Ascending aorta (tissue), 2 donors: Measurements from ENCODE around the gene ADAM33. TPM values are rescaled to one million over a fixed set of nuclear protein-coding genes. Genes with fewer than 3 reads are reported as not detected.

Experiments used
- DNase-seq, 2 donors: peaks; one replicate each; pipeline ENCODE4 v3.0.0-alpha.2; 2019; ENCODE audit warnings: low spot score in 2 of 2
- H3K27ac ChIP-seq, 2 donors: fragments of 200-600 bp; sonication (generic); one replicate each; pipeline ENCODE4 v1.5.1; 2016 to 2017; ENCODE audit warnings: mild to moderate bottlenecking in 1 of 2
- H3K27me3 ChIP-seq: fragments of 200-600 bp; sonication (generic); one replicate; pipeline ENCODE4 v1.5.1; 2017
- H3K36me3 ChIP-seq, 2 donors: fragments of 200-600 bp; sonication (generic); one replicate each; pipeline ENCODE4 v1.5.1; 2016
- H3K4me1 ChIP-seq, 2 donors: fragments of 200-600 bp; sonication (generic); one replicate each; pipeline ENCODE4 v1.5.1; 2016 to 2017; ENCODE audit warnings: mild to moderate bottlenecking in 1 of 2
- H3K4me3 ChIP-seq, 2 donors: fragments of 200-600 bp; sonication (generic); one replicate each; pipeline ENCODE4 v1.5.1; 2016 to 2017; ENCODE audit warnings: mild to moderate bottlenecking in 1 of 2
- H3K9me3 ChIP-seq, 2 donors: fragments of 200-600 bp; sonication (generic); one replicate each; pipeline ENCODE4 v1.5.1; 2016
- CTCF ChIP-seq, 3 experiments: fragments of 200-600 bp in 2 of 3; fragments of 450-650 bp in 1 of 3; sonication (generic) in 2 of 3; IDR thresholded peaks; one replicate each; pipeline ENCODE4 v1.5.1; 2016 to 2019; ENCODE audit warnings: antibody characterized with exemption in 3 of 3, mild to moderate bottlenecking in 1 of 3, moderate library complexity in 1 of 3
- intact Hi-C: fragments of 100-400 bp; cut with DNase I; formaldehyde crosslinking; loops from one replicate; pipeline ENCODE4 v1.15.1; 2023
- total RNA-seq: library from RNA; depleted of rRNA; stranded (reverse); fragments of >200 nt; gene quantifications from one replicate; pipeline ENCODE4 v1.1.0, GENCODE V29; 2016

Gene ADAM33
- total RNA-seq: 234 TPM

- Histone ChIP-seq H3K4me1 (peaks cover 18 to 39% of the 10 kb centered on the region in 2 donors), H3K36me3 (no peaks in the 10 kb centered on the region), H3K27me3 (no peaks in the 10 kb centered on the region), H3K4me3 (peak within 1 kb of the TSS; percentile 85 to 88), H3K27ac (peak within 1 kb of the TSS; percentile 90 to 94), H3K9me3 (no peaks in the 10 kb centered on the region)
- intact Hi-C loops: loop anchor here (5.0 to 10.0 kb wide), 4 partner anchors 165 to 403 kb away; partner anchors contain the start of genes ATRN, MAVS and RNF24
- no peak for TF ChIP-seq CTCF (IDR thresholded peaks at IDR 0.05)
- peak in 1 of 2 donors; percentile 79 for DNase-seq
These were observed at the start of gene ADAM33 for GRCh38 chr20:3681931-3682781. TSS of gene ADAM33 (minus strand) at chr20:3682010. CDS start at chr20:3682004, 6 bp downstream.

GRCh38 chr20:3730803-3731672 is 49.2 kb upstream of the ADAM33 start:
- Histone ChIP-seq H3K4me1 (no peaks in the 10 kb centered on the region), H3K9me3 (no peaks in the 10 kb centered on the region), H3K27ac (no peak overlapping the region), H3K36me3 (no peaks in the 10 kb centered on the region), H3K27me3 (peaks cover 8% of the 10 kb centered on the region), H3K4me3 (no peak overlapping the region)
- no peak for DNase-seq
- intact Hi-C loops: no loop called here
- no peak for TF ChIP-seq CTCF (IDR thresholded peaks at IDR 0.05)

DNA sequence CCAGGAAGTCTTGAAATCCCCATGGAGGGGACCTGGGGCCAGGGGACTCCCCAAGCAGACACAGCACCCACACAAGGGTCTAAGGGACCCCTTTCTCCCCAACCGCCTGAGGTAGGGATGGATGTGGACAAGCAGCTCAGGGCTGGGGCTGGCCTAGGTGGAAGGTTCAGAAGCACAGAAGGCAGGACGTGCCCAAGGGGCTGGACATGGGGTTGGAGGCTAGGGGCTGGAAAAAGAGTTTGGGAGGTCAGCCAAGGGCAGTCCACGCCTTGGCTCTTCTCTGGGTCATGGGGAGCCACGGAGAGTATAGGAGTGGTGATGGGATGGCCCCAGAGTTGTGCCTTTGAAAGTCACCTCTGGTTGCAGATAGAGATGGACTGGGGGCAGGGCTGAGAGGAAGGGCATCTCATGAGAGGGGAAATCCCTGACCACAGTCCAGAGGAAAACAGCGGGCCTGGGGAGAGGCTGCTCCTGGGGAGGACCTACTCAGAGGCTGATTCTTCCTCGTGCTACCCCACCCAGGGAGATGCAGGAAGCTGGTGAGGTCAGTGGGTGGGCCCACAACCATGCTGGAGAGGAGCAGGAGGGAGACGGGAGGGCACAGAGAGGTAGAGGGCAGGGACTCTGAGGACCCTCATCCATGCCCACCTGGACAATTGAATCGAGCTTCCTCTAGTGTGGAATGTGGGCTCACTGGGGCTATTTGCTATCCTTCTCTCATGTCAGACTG is 48.2 kb upstream of the ADAM33 start:
- Histone ChIP-seq H3K36me3 (no peaks in the 10 kb centered on the region), H3K27me3 (peaks cover 8% of the 10 kb centered on the region), H3K4me1 (no peaks in the 10 kb centered on the region), H3K9me3 (no peaks in the 10 kb centered on the region), H3K27ac (no peak overlapping the region), H3K4me3 (no peak overlapping the region)
- intact Hi-C loops: no loop called here
- TF ChIP-seq CTCF (IDR thresholded peaks at IDR 0.05): no peak
- DNase-seq: no peak

- no peak for DNase-seq
- Histone ChIP-seq H3K4me1 (no peaks in the 10 kb centered on the region), H3K36me3 (no peaks in the 10 kb centered on the region), H3K27ac (no peak overlapping the region), H3K27me3 (peaks cover 8% of the 10 kb centered on the region), H3K9me3 (no peaks in the 10 kb centered on the region), H3K4me3 (no peak overlapping the region)
- intact Hi-C loops: no loop called here
- no peak for TF ChIP-seq CTCF (IDR thresholded peaks at IDR 0.05)
These were observed 47.6 kb upstream of the ADAM33 start for GRCh38 chr20:3729378-3729777.

DNA sequence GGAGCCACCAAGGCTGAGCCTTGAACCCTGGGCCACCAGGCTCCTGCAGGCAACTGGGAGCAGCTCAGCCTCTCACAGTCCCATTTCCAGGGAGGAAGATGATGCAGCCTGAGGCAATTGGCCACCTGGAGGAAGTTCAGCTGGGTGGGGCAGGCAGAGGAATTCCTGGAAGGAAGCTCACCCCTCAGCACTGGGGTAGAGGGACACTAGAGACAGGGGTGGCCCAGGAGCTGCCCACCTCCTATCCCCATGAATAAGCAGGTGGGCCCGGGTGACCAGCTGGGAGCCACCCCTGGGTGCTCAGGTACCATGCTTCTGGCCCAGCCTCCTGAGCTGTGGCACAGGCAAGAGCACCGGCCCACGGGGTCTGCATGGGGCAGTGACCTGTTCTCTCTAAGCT is 47.1 kb upstream of the ADAM33 start:
- intact Hi-C loops: no loop called here
- Histone ChIP-seq H3K9me3 (no peaks in the 10 kb centered on the region), H3K4me1 (no peaks in the 10 kb centered on the region), H3K27me3 (peaks cover 8% of the 10 kb centered on the region), H3K36me3 (no peaks in the 10 kb centered on the region), H3K27ac (no peak overlapping the region), H3K4me3 (no peak overlapping the region)
- no peak for DNase-seq
- TF ChIP-seq CTCF (IDR thresholded peaks at IDR 0.05): no peak
